ENCODE results near the gene PCGF3.
A peak's percentile ranks its signal among the peaks of the same experiment; 100 is the strongest.

PCGF3 gene

DNA sequence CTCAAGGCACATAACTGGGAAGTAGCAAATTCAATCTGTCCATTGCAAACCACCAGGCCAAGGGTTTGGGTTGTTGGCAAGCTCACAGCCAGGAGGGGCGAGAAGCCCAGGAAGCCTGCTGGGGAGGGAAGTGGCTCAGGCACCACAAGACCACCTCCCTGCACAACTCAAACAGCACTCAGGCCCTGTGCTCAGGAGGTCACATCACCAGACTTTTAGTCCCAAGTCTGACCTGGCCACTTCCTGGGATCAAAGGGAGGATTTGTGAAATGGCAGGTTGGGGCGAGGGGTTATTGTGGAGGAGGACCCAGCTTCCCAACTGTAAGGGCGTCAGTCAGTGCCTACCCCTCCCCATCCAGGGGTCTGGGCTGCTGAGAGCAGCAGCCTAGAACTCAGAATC, 33.9 kb upstream of the PCGF3 start:
- no peak overlapping the region for H3K27ac ChIP-seq
- TF ChIP-seq ZFX (IDR thresholded peaks at IDR 0.05; ENCODE audit: borderline replicate concordance) (no peak), CTCF (IDR thresholded peaks at IDR 0.05) (no peak)

DNA sequence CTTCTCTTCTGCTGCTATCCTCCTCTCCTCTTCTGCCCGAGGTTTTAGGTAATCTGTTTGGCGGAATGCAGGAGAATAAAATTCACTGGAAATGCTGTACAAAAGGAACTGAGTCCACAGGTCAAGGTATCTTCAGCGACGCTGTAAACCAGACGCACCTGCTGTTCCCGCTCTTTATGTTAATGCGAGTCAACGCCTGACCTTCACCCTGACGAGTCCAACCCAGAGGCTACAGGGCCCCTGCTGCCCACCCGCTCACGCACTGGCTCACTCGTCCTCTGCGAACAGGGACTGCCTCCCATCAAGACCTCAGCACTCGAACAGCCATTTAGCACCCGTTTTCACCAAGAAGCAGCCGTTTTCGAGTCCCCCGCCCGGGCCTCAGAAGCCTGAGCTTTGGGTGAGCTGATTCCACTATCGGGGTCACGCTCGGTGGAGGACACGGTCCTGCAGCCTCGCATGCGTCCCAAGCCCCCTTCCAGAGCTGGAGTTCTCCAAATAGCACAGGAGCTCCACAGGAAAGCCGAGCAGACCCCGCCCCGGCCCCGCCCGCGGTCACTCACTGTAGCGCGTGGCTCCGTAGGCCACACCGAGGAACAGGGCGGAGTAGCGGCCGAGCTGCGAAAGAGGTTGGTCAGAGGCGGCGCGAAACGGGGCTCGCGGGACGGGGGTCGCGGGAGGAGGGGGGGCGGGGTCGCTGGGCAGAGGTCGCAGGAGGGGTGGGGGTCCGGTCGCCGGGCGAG, 32.1 kb upstream of the PCGF3 start:
- TF ChIP-seq CTCF (IDR thresholded peaks at IDR 0.05) (no peak), ZFX (IDR thresholded peaks at IDR 0.05; ENCODE audit: borderline replicate concordance) (no peak)
- H3K27ac ChIP-seq = peak overlapping the region; percentile 86

GRCh38 chr4:674172-675035, 31.2 kb upstream of the PCGF3 start, which contains the start of the genes ATP5ME and MYL5:
Gene ATP5ME, minus strand, starts transcription at chr4:674276. Its CDS starts 29 bp downstream, at chr4:674247.
Gene MYL5, plus strand, starts transcription at chr4:674542. Its CDS starts 3,485 bp downstream, at chr4:678027.
- TF ChIP-seq CTCF (IDR thresholded peaks at IDR 0.05) (peak; percentile 93), ZFX (IDR thresholded peaks at IDR 0.05; ENCODE audit: borderline replicate concordance) (no peak)
- H3K27ac ChIP-seq = peak within 1 kb of the TSS; percentile 86

DNA sequence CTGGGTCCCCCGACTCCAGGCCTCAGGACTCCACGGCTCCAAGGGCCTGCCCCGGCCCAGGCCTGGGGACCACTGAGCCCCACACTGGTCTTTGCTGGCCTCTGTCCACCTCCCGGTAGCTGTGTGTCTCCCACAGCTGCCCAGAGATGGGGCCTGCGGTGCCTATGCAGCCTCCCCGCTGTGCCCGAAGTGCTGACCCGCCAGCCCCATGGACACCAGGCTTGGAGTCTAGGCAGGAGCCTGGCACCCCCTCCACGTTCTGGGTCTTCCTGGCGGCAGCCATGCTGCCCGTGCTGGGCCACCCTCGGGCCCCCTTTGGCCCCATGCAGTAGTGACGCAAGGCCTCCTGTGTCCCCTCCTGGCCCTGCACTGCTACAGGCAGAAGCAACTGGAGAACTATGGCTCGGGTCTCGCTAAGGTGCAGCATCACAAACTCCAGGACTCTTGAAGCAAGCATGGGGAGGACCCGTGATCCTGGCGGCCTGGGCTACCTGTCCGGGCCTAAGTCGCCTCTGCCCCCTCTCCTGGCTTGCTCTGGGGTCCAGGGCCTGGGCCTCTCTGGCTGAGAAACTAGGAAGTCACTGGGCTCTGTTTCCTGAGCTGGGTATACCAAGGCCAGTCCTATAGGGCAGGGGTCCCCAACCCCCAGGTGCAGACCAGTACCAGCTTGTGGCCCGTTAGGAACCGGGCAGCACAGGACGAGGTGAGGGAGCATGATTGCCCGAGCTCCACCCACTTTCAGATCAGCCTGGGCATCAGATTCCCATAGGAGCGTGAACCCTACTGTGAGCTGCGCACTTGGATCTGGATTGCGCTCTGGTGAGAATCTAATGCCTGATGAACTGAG, 30.4 kb upstream of the PCGF3 start:
- H3K27ac ChIP-seq = peak overlapping the region; percentile 86
- TF ChIP-seq CTCF (IDR thresholded peaks at IDR 0.05) = no peak
- no peak for TF ChIP-seq ZFX (IDR thresholded peaks at IDR 0.05; ENCODE audit: borderline replicate concordance)

- peak overlapping the region; percentile 86 for H3K27ac ChIP-seq
- TF ChIP-seq ZFX (IDR thresholded peaks at IDR 0.05; ENCODE audit: borderline replicate concordance) = no peak
- TF ChIP-seq CTCF (IDR thresholded peaks at IDR 0.05) = no peak
Measured at GRCh38 chr4:675980-676870, 29.4 kb upstream of the PCGF3 start.

DNA sequence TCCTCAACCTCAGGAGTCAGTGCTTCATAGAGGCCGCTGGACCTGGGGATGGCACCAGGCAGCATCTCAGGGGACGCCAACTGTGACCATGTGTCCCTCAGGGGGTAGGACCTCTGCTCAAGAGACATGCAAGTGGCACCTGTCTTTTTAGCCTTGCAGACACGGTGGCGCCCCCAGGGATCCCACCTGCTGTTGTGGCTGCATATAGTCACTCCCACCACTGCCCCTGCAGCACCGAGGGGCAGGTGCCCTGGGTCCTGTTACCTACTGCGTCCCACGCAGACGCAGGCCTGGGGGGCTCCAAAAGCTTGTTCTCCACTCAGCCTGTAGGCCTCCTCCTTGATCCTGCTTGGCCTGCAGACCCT, 28.8 kb upstream of the PCGF3 start:
- peak overlapping the region; percentile 86 for H3K27ac ChIP-seq
- no peak for TF ChIP-seq CTCF (IDR thresholded peaks at IDR 0.05)
- no peak for TF ChIP-seq ZFX (IDR thresholded peaks at IDR 0.05; ENCODE audit: borderline replicate concordance)

Data from 22Rv1 (cell line).